ENCODE results near the gene SLC39A10. TPM values are rescaled to one million over a fixed set of nuclear protein-coding genes. Genes with fewer than 3 reads are reported as not detected.

Gene SLC39A10
- total and polyA plus RNA-seq, 10 of the 15 experiments (the other 5 are each of a cell fraction or from before 2014, with no cell fraction given) = 2.0 to 23.6 (median 7.9) TPM

GRCh38 chr2:195663007-195663406 is 6.0 kb downstream of the SLC39A10 start:
- ChIA-PET CTCF (interaction anchor here (0.7 to 6.4 kb wide), 16 partner anchors 8 to 674 kb away, joined by 3 to 89 read pairs (median 4); partner anchors contain the start of gene DNAH7), POLR2A (interaction anchor here (0.6 to 1.1 kb wide), 2 partner anchors 119 to 222 kb away, joined by 4 to 5 read pairs; no protein-coding TSS in a partner anchor), RAD21 (ENCODE audit: unreplicated experiment) (interaction anchor here (0.8 to 4.4 kb wide), 10 partner anchors 69 to 791 kb away, joined by 3 to 32 read pairs (median 4); partner anchors contain the start of gene DNAH7), SMC1A (ENCODE audit: uncharacterized antibody, unreplicated experiment) (interaction anchor here (0.8 to 5.5 kb wide), 21 partner anchors 11 to 501 kb away, joined by 3 to 73 read pairs (median 4); no protein-coding TSS in a partner anchor)
- FAIRE-seq = no peak
- H3K9me3 ChIP-seq (replicated peaks; ENCODE audit: control insufficient read depth, insufficient read depth, low read length) = no peaks in the 10 kb centered on the region
- H3K9ac ChIP-seq (ENCODE audit: control insufficient read depth, insufficient read depth, low read length) = no peak overlapping the region; the same call in 1 of the 2 replicates
- intact Hi-C loops (cut with micrococcal nuclease; ENCODE audit: unreplicated experiment) = loop anchor here (5.0 kb wide), 1 partner anchor 274 kb away; no protein-coding TSS in a partner anchor
- H3K27me3 ChIP-seq (replicated peaks in 1 of 2; ENCODE audit: control insufficient read depth in 2 of 2, insufficient read depth in 2 of 2, low read length in 1 of 2) = no peaks in the 10 kb centered on the region
- H3K4me2 ChIP-seq (ENCODE audit: control insufficient read depth, insufficient read depth) = no peak overlapping the region
- no peaks in the 10 kb centered on the region for H4K20me1 ChIP-seq (ENCODE audit: control insufficient read depth, insufficient read depth)
- H2AFZ ChIP-seq (ENCODE audit: control insufficient read depth, low read depth, low read length) = no peak overlapping the region
- H3K36me3 ChIP-seq (ENCODE audit: control insufficient read depth in 2 of 2, insufficient read depth in 2 of 2, low read length in 1 of 2) = no peaks in the 10 kb centered on the region
- H3K4me3 ChIP-seq = no peak overlapping the region
- WGBS (ENCODE audit: insufficient coverage, insufficient replicate concordance, low lambda C conversion rate, missing lambda C conversion rate) = 96% methylated on average over 3 of the region's 3 CpGs
- no peaks in the 10 kb centered on the region for H3K4me1 ChIP-seq (ENCODE audit: control insufficient read depth, insufficient read depth, low read length)
- in situ Hi-C loops (cut with MboI) = no loop called here
- no peak overlapping the region for H3K27ac ChIP-seq (ENCODE audit: control insufficient read depth, insufficient read depth)
- BruUV-seq (replicated peaks) = no TSS peak
- H3K79me2 ChIP-seq (ENCODE audit: control insufficient read depth, insufficient read depth, low read length) = peaks cover 29% of the 10 kb centered on the region
- DNase-seq (ENCODE audit: low read depth, low spot score) = no peak
- no peak for ATAC-seq
- TF ChIP-seq CREB1 (IDR thresholded peaks at IDR 0.05; ENCODE audit: low read depth) (no peak), NR2C1 (IDR thresholded peaks at IDR 0.05) (no peak), TARDBP (IDR thresholded peaks at IDR 0.05; ENCODE audit: borderline replicate concordance) (no peak), FOXK2 (IDR thresholded peaks at IDR 0.05) (no peak), PBX3 (IDR thresholded peaks at IDR 0.05; ENCODE audit: insufficient replicate concordance, low read depth, low read length) (no peak), NR2F1 (conservative IDR thresholded peaks at IDR 0.05) (no peak), ATF7 (IDR thresholded peaks at IDR 0.05; ENCODE audit: low read depth) (no peak), ZBED1 (IDR thresholded peaks at IDR 0.05; ENCODE audit: borderline replicate concordance) (no peak), SUZ12 (IDR thresholded peaks at IDR 0.05; ENCODE audit: unreplicated experiment) (no peak), ELK1 (IDR thresholded peaks at IDR 0.05; ENCODE audit: low read depth, low read length) (no peak), ZNF622 (IDR thresholded peaks at IDR 0.05) (no peak), RCOR1 (conservative IDR thresholded peaks at IDR 0.05; ENCODE audit: low read depth, low read length) (no peak), EED (IDR thresholded peaks at IDR 0.05; ENCODE audit: low read depth) (no peak), USF2 (IDR thresholded peaks at IDR 0.05; ENCODE audit: borderline replicate concordance, low read depth, low read length) (no peak), MYB (IDR thresholded peaks at IDR 0.05; ENCODE audit: borderline replicate concordance, low read depth, low read length) (no peak), ZNF207 (IDR thresholded peaks at IDR 0.05; ENCODE audit: borderline replicate concordance) (no peak), NBN (IDR thresholded peaks at IDR 0.05) (no peak), ZBTB4 (CRISPR knock-in tag; IDR thresholded peaks at IDR 0.05) (no peak)

All from GM12878 (cell line).